K562 (cell line): Measurements from ENCODE around the gene HOXA4. TPM values are rescaled to one million over a fixed set of nuclear protein-coding genes. Genes with fewer than 3 reads are reported as not detected.

Experiments used
- ATAC-seq: fragments of 200-7000 bp; cut with Tn5 transposase; 3 replicates; pipeline ENCODE4 v1.9.1; 2020; ENCODE audit warnings: moderate library complexity
- BruUV-seq: library from RNA; stranded (reverse); fragments of 400-500 nt; replicated peaks from 2 replicates; lab custom pipeline; 2021; lab: Mats Ljungman, UMichigan
- CTCF ChIA-PET: fragments of 300-600 bp; formaldehyde crosslinking; extraction: SDS; loops from one replicate; lab custom pipeline; 2021; ENCODE audit warnings: low intra/inter-chr PET ratio; lab: Yijun Ruan, JAX
- POLR2A ChIA-PET: fragments of 300-600, 350-650 bp; sonication (Branson Sonifier 250); formaldehyde crosslinking; extraction: SDS; loops from one replicate; lab custom pipeline; 2021; ENCODE audit warnings: antibody characterized with exemption, inconsistent platforms; lab: Yijun Ruan, JAX
- DNase-seq, 4 experiments: peaks; one replicate each; pipeline versions ENCODE4 v3.0.0 to v3.0.0-alpha.2; 2011 to 2018; ENCODE audit warnings: low spot score in 3 of 4, mixed read lengths in 3 of 4; ENCODE audit errors: extremely low read depth in 1 of 4
- FAIRE-seq: peaks from 2 replicates; lab custom pipeline; 2011; peaks lifted over from hg19 to GRCh38; lab: Jason Lieb, UNC
- H2AFZ ChIP-seq: 2 replicates; pipeline ENCODE4 v1.6.0; 2011; ENCODE audit warnings: low read depth, low read length, control low read depth, inconsistent platforms
- H3K27ac ChIP-seq: fragments of 200-600 bp; 3 replicates; pipeline ENCODE4 v1.8.0; 2011; ENCODE audit warnings: low read depth, mild to moderate bottlenecking, control low read depth, inconsistent platforms, low read length, moderate library complexity, mixed read lengths; ENCODE audit errors: extremely low read depth
- H3K27me3 ChIP-seq, 2 experiments: fragments of 300-600 bp in 1 of 2; 2 replicates in 1 of 2; 3 replicates in 1 of 2; pipeline versions ENCODE4 v1.6.0 to v1.8.0; 2011; ENCODE audit warnings: inconsistent platforms in 2 of 2, low read length in 2 of 2, mild to moderate bottlenecking in 1 of 2, mixed read lengths in 1 of 2, moderate library complexity in 1 of 2; ENCODE audit not compliant: control insufficient read depth in 2 of 2, insufficient read depth in 2 of 2
- H3K36me3 ChIP-seq: fragments of 300-600 bp; 3 replicates; pipeline ENCODE4 v1.8.0; 2011; ENCODE audit warnings: mild to moderate bottlenecking, low read length, inconsistent platforms; ENCODE audit not compliant: control insufficient read depth, insufficient read depth
- H3K4me1 ChIP-seq, 2 experiments: fragments of 200-600 bp in 1 of 2; replicated peaks in 1 of 2; 2 replicates in 1 of 2; 3 replicates in 1 of 2; pipeline versions ENCODE4 v1.5.1 to v1.8.0; 2011; ENCODE audit warnings: inconsistent platforms in 2 of 2, low read length in 2 of 2, mild to moderate bottlenecking in 1 of 2, mixed read lengths in 1 of 2, moderate library complexity in 1 of 2; ENCODE audit not compliant: control insufficient read depth in 2 of 2, insufficient read depth in 2 of 2
- H3K4me2 ChIP-seq: 2 replicates; pipeline ENCODE4 v1.6.1; 2011; ENCODE audit warnings: low read length, control low read depth, inconsistent platforms, mixed read lengths; ENCODE audit not compliant: insufficient read depth
- H3K4me3 ChIP-seq: fragments of 200-600 bp; sonication (generic), shearing (Covaris generic); 2 replicates; pipeline ENCODE4 v1.5.1; 2016; ENCODE audit warnings: control low read depth, inconsistent platforms
- H3K79me2 ChIP-seq: fragments of 200-600 bp; 3 replicates; pipeline ENCODE4 v1.8.0; 2011; ENCODE audit warnings: low read length, inconsistent platforms; ENCODE audit not compliant: control insufficient read depth, insufficient read depth
- H3K9ac ChIP-seq, 2 experiments: 2 replicates each; pipeline versions ENCODE4 v1.6.0 to v1.6.1; 2011; ENCODE audit warnings: low read depth in 2 of 2, low read length in 2 of 2, control low read depth in 1 of 2, inconsistent platforms in 1 of 2, mild to moderate bottlenecking in 1 of 2, mixed read lengths in 1 of 2; ENCODE audit not compliant: insufficient read depth in 1 of 2
- H3K9me1 ChIP-seq: one replicate; pipeline ENCODE4 v1.6.0; 2011; ENCODE audit warnings: inconsistent platforms, mild to moderate bottlenecking, low read length, moderate library complexity; ENCODE audit not compliant: control insufficient read depth, insufficient read depth
- H3K9me3 ChIP-seq: replicated peaks from 2 replicates; pipeline ENCODE4 v1.5.1; 2011; ENCODE audit warnings: low read depth, low read length, inconsistent platforms; ENCODE audit not compliant: control insufficient read depth, insufficient read depth
- H4K20me1 ChIP-seq: replicated peaks from 2 replicates; pipeline ENCODE4 v1.6.1; 2011; ENCODE audit warnings: low read length, inconsistent platforms, mixed read lengths; ENCODE audit not compliant: control insufficient read depth, insufficient read depth
- CTBP1 ChIP-seq: fragments of 450-650 bp; IDR thresholded peaks from 2 replicates; pipeline ENCODE4 v1.6.1; 2016; ENCODE audit warnings: borderline replicate concordance
- HNRNPL ChIP-seq: fragments of 200-400 bp; formaldehyde crosslinking; IDR thresholded peaks from 2 replicates; pipeline ENCODE4 v1.6.1; 2017; ENCODE audit warnings: low read depth, mild to moderate bottlenecking, low read length
- KAT8 ChIP-seq: fragments of 450-650 bp; IDR thresholded peaks from 2 replicates; pipeline ENCODE4 v1.6.1; 2016; ENCODE audit warnings: low read depth, mild to moderate bottlenecking
- NFE2L1 ChIP-seq: fragments of 450-650 bp; IDR thresholded peaks from 2 replicates; pipeline ENCODE4 v1.6.1; 2016; ENCODE audit warnings: missing genetic modification characterization, low read depth, mild to moderate bottlenecking, missing compliant biosample characterization, moderate library complexity, borderline replicate concordance
- PPARD ChIP-seq: fragments of 250-450 bp; sonication (Bioruptor Pico); IDR thresholded peaks from 2 replicates; pipeline ENCODE4 v1.8.0; 2022; ENCODE audit warnings: inconsistent platforms, mild to moderate bottlenecking, moderate library complexity
- STAG1 ChIP-seq: sonication (generic); formaldehyde crosslinking; IDR thresholded peaks from 2 replicates; pipeline ENCODE4 v1.5.0; 2020; ENCODE audit warnings: missing genetic modification reagents, borderline replicate concordance
- SUPT5H ChIP-seq: fragments of 450-650 bp; IDR thresholded peaks from 2 replicates; pipeline ENCODE4 v1.6.1; 2016
- ZNF232 ChIP-seq: sonication (generic); formaldehyde crosslinking; IDR thresholded peaks from 2 replicates; pipeline ENCODE4 v1.8.0; 2022; ENCODE audit warnings: mild to moderate bottlenecking, missing genetic modification reagents
- ZNF778 ChIP-seq: fragments of 450-650 bp; formaldehyde crosslinking; IDR thresholded peaks from 2 replicates; pipeline ENCODE4 v1.4.0; 2020; ENCODE audit warnings: mild to moderate bottlenecking, moderate library complexity
- WGBS: fragments of 100-300 bp; shearing (Covaris generic); methylation state at CpG from one replicate; pipeline ENCODE4 v1.1.6; 2016; ENCODE audit warnings: low coverage, mixed read lengths; ENCODE audit not compliant: insufficient coverage; ENCODE audit errors: missing lambda C conversion rate; 5-methylcytosine and 5-hydroxymethylcytosine counted together
- in situ Hi-C: fragments of 300-500 bp; cut with MboI; formaldehyde crosslinking; loops from 4 replicates; pipeline ENCODE4 v1.15.0; 2018; ENCODE audit warnings: inconsistent platforms, mixed read lengths
- intact Hi-C: fragments of 100-400 bp; cut with micrococcal nuclease; formaldehyde crosslinking; loops from 2 replicates; pipeline ENCODE4 v1.14.2; 2022
- polyA plus RNA-seq, 8 experiments: library from polyadenylated mRNA; depleted of rRNA in 4 of 8; stranded (reverse) in 5 of 8; unstranded in 3 of 8; fragments of >200 nt; fragmentation: Nextera tagmentation in 2 of 8; fragmentation: Illumina TruSeq in 1 of 8; extraction: Ambion mirVana in 2 of 8; extraction: Trizol in 1 of 8; gene quantifications; 2 replicates each; pipeline versions ENCODE4 v1.2.1 to v1.2.3, GENCODE V29; 2011 to 2014; ENCODE audit warnings: inconsistent platforms in 1 of 8, missing spikeins in 1 of 8
- total RNA-seq, 7 experiments: library from RNA; depleted of rRNA in 6 of 7; stranded (reverse); fragments of >200 nt in 6 of 7; fragmentation: Illumina TruSeq in 2 of 7; extraction: Trizol in 2 of 7; gene quantifications; 2 replicates each; pipeline versions ENCODE4 v1.2.1 to v1.2.3, GENCODE V29; 2011 to 2021; ENCODE audit warnings: low replicate concordance in 1 of 7
- TF ChIP-seq, protein P1 (sequence below), 2 experiments: IDR thresholded peaks; 2 replicates each; pipeline ENCODE4 v1.6.1; 2011; ENCODE audit warnings: borderline replicate concordance in 1 of 2, control low read depth in 1 of 2, low read depth in 1 of 2, low read length in 1 of 2, mild to moderate bottlenecking in 1 of 2, mixed read lengths in 1 of 2, moderate library complexity in 1 of 2; ENCODE audit not compliant: insufficient read depth in 1 of 2, insufficient read length in 1 of 2, poor library complexity in 1 of 2, severe bottlenecking in 1 of 2; ENCODE audit errors: extremely low read depth in 1 of 2
- TF ChIP-seq, protein P2 (sequence below), 2 experiments: fragments of 450-650 bp; IDR thresholded peaks; 2 replicates each; pipeline ENCODE4 v1.6.1; 2018; ENCODE audit warnings: mild to moderate bottlenecking in 2 of 2, low read depth in 1 of 2; ENCODE audit not compliant: partially characterized antibody in 2 of 2
- TF ChIP-seq, protein P3 (sequence below): sonication (generic); formaldehyde crosslinking; IDR thresholded peaks from 2 replicates; pipeline ENCODE4 v1.8.0; 2022; ENCODE audit warnings: missing genetic modification reagents, mild to moderate bottlenecking, borderline replicate concordance

HOXA4 gene
- total and polyA plus RNA-seq, 9 of the 15 experiments (the other 6 are each of a cell fraction or from before 2014, with no cell fraction given) = not detected

DNA sequence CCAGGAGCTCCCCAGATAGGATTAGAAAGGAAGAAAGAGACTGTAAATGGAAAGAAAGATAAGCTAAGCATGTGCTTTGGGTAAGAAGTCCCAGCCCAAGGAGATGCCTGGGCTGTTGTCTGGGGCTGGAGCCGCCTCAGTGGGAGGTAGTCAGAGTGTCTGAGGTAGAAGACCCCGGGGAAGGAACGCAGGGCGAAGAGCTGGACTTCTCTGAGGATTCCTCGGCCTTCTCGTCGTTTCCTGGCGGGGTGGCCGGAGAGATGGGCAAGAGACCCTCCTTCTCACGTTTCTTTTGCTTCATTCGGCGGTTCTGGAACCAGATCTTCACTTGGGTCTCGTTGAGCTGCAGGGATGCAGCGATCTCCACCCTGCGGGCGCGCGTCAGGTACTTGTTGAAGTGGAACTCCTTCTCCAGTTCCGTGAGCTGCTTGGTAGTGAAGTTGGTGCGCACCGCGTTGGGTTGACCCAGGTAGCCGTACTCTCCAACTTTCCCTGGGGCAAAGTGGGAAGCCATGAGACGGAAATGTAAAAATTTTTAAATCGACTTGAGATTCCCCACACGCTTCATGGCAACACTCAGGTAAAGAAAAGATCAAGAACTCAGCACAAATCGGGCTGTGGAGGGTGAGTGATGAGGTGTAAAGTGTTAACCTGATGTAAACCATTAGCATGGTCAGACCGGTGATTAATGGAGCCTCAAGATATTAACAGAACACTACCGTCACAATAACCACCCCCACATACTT lies 36.1 kb downstream of the HOXA4 start:
- H3K79me2 ChIP-seq = no peaks in the 10 kb centered on the region
- H4K20me1 ChIP-seq = no peaks in the 10 kb centered on the region
- no peak for DNase-seq
- H3K4me3 ChIP-seq = no peak overlapping the region
- no peak overlapping the region for H3K4me2 ChIP-seq
- BruUV-seq = no TSS peak
- ATAC-seq = no peak
- H3K27ac ChIP-seq = no peak overlapping the region
- CTCF ChIA-PET = no interaction called here
- H3K27me3 ChIP-seq = peaks cover 31 to 54% of the 10 kb centered on the region in 2 experiments; a peak in 4 of 5 replicates
- FAIRE-seq = no peak
- POLR2A ChIA-PET = no interaction called here
- H3K9ac ChIP-seq = no peak overlapping the region
- in situ Hi-C loops (no loop called here), intact Hi-C loops (no loop called here)
- 6% methylated on average over 29 of the region's 29 CpGs for WGBS
- no peaks in the 10 kb centered on the region for H3K9me1 ChIP-seq
- peaks cover 0 to 13% of the 10 kb centered on the region in 2 experiments; a peak in 2 of 5 replicates for H3K4me1 ChIP-seq
- H3K9me3 ChIP-seq = no peaks in the 10 kb centered on the region
- H3K36me3 ChIP-seq = no peaks in the 10 kb centered on the region
- no peak overlapping the region for H2AFZ ChIP-seq
- TF ChIP-seq, protein P1, sequence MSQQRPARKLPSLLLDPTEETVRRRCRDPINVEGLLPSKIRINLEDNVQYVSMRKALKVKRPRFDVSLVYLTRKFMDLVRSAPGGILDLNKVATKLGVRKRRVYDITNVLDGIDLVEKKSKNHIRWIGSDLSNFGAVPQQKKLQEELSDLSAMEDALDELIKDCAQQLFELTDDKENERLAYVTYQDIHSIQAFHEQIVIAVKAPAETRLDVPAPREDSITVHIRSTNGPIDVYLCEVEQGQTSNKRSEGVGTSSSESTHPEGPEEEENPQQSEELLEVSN (IDR thresholded peaks at IDR 0.05; ENCODE audit: borderline replicate concordance in 1 of 2, extremely low read depth in 1 of 2, insufficient read depth in 1 of 2, insufficient read length in 1 of 2, low read depth in 1 of 2, low read length in 1 of 2, poor library complexity in 1 of 2, severe bottlenecking in 1 of 2) = no peak
- TF ChIP-seq NFE2L1 (tag) (no peak), KAT8 (no peak), STAG1 (CRISPR knock-in tag) (no peak), ZNF232 (CRISPR knock-in tag) (no peak), SUPT5H (no peak), CTBP1 (no peak), ZNF778 (CRISPR knock-in tag) (no peak), HNRNPL (no peak), PPARD (CRISPR knock-in tag) (no peak)
- TF ChIP-seq, protein P2, sequence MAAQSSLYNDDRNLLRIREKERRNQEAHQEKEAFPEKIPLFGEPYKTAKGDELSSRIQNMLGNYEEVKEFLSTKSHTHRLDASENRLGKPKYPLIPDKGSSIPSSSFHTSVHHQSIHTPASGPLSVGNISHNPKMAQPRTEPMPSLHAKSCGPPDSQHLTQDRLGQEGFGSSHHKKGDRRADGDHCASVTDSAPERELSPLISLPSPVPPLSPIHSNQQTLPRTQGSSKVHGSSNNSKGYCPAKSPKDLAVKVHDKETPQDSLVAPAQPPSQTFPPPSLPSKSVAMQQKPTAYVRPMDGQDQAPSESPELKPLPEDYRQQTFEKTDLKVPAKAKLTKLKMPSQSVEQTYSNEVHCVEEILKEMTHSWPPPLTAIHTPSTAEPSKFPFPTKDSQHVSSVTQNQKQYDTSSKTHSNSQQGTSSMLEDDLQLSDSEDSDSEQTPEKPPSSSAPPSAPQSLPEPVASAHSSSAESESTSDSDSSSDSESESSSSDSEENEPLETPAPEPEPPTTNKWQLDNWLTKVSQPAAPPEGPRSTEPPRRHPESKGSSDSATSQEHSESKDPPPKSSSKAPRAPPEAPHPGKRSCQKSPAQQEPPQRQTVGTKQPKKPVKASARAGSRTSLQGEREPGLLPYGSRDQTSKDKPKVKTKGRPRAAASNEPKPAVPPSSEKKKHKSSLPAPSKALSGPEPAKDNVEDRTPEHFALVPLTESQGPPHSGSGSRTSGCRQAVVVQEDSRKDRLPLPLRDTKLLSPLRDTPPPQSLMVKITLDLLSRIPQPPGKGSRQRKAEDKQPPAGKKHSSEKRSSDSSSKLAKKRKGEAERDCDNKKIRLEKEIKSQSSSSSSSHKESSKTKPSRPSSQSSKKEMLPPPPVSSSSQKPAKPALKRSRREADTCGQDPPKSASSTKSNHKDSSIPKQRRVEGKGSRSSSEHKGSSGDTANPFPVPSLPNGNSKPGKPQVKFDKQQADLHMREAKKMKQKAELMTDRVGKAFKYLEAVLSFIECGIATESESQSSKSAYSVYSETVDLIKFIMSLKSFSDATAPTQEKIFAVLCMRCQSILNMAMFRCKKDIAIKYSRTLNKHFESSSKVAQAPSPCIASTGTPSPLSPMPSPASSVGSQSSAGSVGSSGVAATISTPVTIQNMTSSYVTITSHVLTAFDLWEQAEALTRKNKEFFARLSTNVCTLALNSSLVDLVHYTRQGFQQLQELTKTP (IDR thresholded peaks at IDR 0.05; ENCODE audit: low read depth in 1 of 2, partially characterized antibody in 2 of 2) = no peak
- TF ChIP-seq, protein P3, sequence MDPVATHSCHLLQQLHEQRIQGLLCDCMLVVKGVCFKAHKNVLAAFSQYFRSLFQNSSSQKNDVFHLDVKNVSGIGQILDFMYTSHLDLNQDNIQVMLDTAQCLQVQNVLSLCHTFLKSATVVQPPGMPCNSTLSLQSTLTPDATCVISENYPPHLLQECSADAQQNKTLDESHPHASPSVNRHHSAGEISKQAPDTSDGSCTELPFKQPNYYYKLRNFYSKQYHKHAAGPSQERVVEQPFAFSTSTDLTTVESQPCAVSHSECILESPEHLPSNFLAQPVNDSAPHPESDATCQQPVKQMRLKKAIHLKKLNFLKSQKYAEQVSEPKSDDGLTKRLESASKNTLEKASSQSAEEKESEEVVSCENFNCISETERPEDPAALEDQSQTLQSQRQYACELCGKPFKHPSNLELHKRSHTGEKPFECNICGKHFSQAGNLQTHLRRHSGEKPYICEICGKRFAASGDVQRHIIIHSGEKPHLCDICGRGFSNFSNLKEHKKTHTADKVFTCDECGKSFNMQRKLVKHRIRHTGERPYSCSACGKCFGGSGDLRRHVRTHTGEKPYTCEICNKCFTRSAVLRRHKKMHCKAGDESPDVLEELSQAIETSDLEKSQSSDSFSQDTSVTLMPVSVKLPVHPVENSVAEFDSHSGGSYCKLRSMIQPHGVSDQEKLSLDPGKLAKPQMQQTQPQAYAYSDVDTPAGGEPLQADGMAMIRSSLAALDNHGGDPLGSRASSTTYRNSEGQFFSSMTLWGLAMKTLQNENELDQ = no peak
